ENCODE measurements around the gene SH3GL2.

The SH3GL2 gene

GRCh38 chr9:17665450-17665849 lies 86.6 kb downstream of the SH3GL2 start:
- DNase-seq: no peak

- DNase-seq: no peak
Measured at GRCh38 chr9:17669206-17669605, 90.3 kb downstream of the SH3GL2 start.

- no peak for DNase-seq
Measured at GRCh38 chr9:17682684-17683083, 103.8 kb downstream of the SH3GL2 start.

- no peak for DNase-seq
Measured at GRCh38 chr9:17688834-17689233, 110.0 kb downstream of the SH3GL2 start.

GRCh38 chr9:17694336-17694735 lies 115.5 kb downstream of the SH3GL2 start:
- DNase-seq: no peak

- DNase-seq: peak; percentile 46
Measured at GRCh38 chr9:17695482-17695881, 116.6 kb downstream of the SH3GL2 start.

GRCh38 chr9:17699615-17700330 lies 120.9 kb downstream of the SH3GL2 start:
- peak; percentile 87 for DNase-seq

GRCh38 chr9:17706347-17706746 lies 127.5 kb downstream of the SH3GL2 start:
- no peak for DNase-seq

- no peak for DNase-seq
Measured at GRCh38 chr9:17719053-17719452, 140.2 kb downstream of the SH3GL2 start.

GRCh38 chr9:17721954-17722353 lies 143.1 kb downstream of the SH3GL2 start:
- DNase-seq: no peak

- no peak for DNase-seq
Measured at GRCh38 chr9:17723656-17724055, 144.8 kb downstream of the SH3GL2 start.

- DNase-seq: no peak
Measured at GRCh38 chr9:17725399-17726010, 146.6 kb downstream of the SH3GL2 start.

GRCh38 chr9:17726298-17726697 lies 147.4 kb downstream of the SH3GL2 start:
- no peak for DNase-seq

- DNase-seq: no peak
Measured at GRCh38 chr9:17730899-17731298, 152.0 kb downstream of the SH3GL2 start.

- DNase-seq: no peak
Measured at GRCh38 chr9:17731308-17731707, 152.4 kb downstream of the SH3GL2 start.

GRCh38 chr9:17734674-17735073 lies 155.8 kb downstream of the SH3GL2 start:
- no peak for DNase-seq

GRCh38 chr9:17735859-17736258 lies 157.0 kb downstream of the SH3GL2 start:
- no peak for DNase-seq

GRCh38 chr9:17739022-17739421 lies 160.2 kb downstream of the SH3GL2 start:
- DNase-seq: no peak

- no peak for DNase-seq
Measured at GRCh38 chr9:17739736-17740135, 160.9 kb downstream of the SH3GL2 start.

- DNase-seq: peak; percentile 55
Measured at GRCh38 chr9:17742067-17742466, 163.2 kb downstream of the SH3GL2 start.

GRCh38 chr9:17744786-17745185 lies 165.9 kb downstream of the SH3GL2 start:
- DNase-seq: no peak

GRCh38 chr9:17750269-17750668 lies 171.4 kb downstream of the SH3GL2 start:
- DNase-seq: no peak

GRCh38 chr9:17751486-17751885 lies 172.6 kb downstream of the SH3GL2 start:
- no peak for DNase-seq

GRCh38 chr9:17752021-17752420 lies 173.2 kb downstream of the SH3GL2 start:
- DNase-seq: no peak

GRCh38 chr9:17757816-17758215 lies 178.9 kb downstream of the SH3GL2 start:
- no peak for DNase-seq

All from NCI-H524 treated with DMSO at 0.1 percent for 48 hours (cell line).